GM19324 (cell line): Measurements from ENCODE around the gene KIF22.
A peak's percentile ranks its signal among the peaks of the same experiment; 100 is the strongest.
"Not testable (repeated sequence)": the region's sequence is repeated elsewhere in the genome, so short reads cannot be mapped to it uniquely, and the experiment has no call there.

Experiments
- ATAC-seq: cut with Tn5 transposase; IDR thresholded peaks from one replicate; pipeline ENCODE4 v1.9.1; 2021; ENCODE audit warnings: mild to moderate bottlenecking, moderate library complexity; ENCODE audit not compliant: unreplicated experiment, low FRiP score

The KIF22 gene

DNA sequence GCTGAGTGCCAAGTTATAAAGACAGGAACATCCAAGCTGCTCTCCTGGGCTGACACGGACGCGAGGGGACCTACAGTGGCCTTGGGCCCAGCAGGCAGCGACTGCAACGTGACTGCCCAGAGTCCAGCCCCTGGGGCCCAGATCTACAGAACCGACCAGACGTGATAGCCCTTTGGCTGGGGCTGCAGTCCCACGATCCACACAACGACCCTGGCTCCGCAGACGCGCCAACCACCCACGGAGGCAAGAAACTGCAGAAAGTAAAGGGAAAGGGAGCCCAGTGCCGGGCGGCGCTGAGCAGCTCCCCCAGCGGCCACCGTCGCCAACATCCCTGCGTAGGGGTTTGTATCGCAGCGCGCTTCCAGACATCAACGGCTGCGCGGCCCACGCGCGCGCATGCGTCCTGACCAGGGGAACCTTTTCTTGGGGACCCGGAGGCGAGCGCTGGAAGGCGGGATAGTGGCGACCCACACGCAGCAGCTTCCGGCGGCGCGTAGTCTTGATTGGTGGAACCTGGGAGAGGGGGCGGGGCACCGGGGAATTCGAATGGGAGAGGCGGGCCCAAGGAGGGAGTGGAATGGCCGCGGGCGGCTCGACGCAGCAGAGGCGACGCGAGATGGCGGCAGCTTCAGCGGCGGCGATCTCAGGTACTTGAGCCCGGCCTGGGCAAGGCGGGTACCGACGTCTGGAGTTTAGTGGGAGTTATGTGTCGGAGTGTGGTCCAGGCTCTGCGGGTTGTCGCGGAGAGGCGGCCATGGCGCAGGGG is at the start of gene KIF22:
Gene KIF22 (plus strand): TSS at position 569 of the 766 bp plus-strand sequence. CDS start 9 bp downstream, at position 578.
- peak; percentile 91 for ATAC-seq

DNA sequence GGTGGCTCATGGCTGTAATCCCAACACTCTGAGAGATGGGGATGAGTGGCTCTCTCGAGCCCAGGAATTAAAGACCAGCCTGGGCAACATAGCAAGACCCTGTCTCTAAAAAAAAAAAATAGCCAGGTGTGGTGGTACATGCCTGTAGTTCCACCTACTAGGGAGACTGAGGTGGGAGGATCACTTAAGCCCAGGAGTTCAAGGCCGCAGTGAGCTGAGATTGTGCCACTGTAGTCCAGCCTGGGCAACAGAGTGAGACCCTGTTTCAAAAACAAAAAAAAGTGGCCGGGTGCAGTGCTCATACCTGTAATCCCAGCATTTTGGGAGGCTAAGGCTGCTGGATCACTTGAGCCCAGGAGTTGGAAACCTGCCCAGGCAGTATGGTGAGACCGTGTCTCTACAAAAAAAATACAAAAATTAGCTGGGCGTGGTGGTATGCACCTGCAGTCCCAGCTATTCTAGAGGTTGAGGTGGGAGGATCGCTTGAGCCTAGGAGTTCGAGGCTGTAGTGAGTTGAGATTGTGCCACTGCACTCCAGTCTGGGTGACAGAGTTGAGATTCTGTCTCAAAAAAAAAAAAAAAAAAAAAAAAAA is 47.8 kb upstream of the KIF22 start:
- ATAC-seq: no peak

DNA sequence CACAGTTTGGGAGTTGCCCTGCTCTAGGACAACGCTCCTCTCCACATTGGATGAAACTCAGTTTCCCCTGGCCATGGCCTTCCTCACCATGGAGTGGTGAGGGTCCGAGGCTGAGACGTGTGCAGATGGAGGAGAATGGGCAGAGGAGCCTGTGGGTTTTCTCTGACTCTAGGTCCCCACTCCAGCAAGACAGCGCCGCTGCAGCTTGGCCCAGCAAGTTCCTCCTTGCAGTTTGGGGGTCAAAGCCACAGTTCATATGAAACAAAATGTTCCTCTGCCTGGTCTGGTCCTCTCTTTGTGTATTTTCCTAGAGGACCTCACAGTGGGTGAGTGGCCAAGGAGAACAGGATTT is 47.1 kb upstream of the KIF22 start:
- no peak for ATAC-seq

DNA sequence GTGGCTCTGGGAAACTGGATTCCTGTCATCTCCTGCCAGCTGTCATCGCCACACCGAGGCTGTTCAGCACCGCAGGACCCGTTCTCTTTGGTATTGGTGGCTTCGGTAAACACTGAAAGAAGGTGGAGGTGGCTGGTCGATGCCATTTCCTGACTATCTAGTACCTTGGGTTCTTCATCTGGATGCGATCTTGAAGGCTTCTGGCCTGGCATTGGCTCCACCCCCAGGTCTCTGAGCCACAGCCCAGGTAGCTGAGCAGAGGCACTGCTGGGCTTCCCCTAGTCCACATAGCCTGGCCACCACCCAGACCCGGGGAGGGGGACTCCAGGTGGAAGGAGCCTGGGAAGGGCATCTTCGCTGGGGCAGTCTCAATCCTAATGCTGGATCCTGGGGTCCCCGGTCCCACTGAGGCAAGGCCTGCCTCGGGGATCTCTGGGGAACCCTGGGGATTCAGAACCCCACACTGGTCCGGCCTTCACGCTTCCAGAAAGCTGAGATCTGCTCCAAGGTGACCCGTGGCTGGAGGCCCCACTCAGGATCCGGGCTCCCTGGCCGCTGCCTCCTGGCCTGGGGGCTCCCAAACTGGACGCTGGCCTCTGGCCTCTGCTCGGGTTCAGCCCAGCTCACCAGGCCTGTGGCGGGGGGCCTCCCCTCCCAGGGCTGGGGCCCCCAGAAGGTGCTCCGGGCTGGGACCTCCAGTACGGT is 46.6 kb upstream of the KIF22 start:
- ATAC-seq: no peak

DNA sequence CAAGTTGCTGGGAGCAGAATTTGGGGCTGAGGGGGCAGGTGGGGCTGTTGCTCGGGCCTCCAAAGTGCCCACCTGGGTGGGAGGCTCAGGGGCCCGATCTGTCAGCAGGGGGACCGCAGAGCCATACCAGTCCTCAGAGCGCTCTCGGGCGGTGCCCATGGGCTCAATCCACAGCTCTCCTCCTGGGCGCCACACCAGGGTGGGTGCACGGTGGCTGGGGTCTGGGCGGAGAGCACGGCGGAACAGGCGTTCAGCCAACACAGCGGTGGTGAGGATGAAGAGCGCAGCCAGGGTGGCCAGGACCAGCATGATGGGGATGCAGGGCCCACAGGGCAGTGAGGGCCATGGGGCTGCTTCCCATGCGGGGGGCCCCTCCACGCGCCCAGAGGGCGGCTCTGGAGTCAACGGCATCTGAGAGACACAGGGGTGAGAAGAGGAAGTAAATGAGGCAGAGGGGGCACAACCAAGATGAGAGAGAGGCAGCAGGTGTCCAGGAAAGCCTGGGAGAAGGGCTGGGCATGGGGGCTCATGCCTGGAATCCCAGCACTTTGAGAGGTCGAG is 45.9 kb upstream of the KIF22 start:
- ATAC-seq: no peak

DNA sequence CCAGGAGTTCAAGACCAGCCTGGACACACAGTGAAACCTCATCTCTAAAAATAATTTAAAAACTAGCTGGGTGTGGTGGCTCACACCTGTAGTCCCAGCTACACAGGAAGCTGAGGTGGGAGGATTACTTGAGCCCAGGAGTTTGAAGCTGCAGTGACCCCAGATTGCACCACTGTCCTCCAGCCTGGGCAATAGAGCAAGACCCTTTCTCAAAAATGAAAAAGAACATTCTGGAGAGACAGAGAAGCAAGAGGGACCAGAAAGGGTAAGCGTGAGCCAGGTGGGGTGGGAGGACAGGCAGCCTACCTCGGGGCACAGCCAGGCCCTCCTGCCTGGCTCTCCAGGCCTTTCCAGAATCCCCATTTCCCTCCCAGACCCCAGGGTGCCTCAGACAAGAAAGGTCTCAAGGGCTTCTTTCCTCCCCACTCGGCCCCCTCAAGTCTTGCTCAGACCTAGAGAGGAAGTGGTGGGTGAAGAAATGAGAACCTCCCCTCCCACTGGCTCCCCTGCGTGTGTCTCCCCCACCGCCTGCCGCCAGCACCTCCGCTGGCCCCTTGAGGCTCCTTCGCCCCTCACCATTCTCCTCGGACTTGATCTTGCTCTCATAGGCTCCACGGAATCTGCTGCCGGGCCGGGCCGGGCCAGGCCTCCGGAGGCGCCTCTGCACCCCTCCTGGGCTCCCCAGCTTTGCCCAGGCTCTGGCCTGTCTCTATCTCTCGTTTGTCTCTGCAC is 45.3 kb upstream of the KIF22 start:
- peak; percentile 31 for ATAC-seq

DNA sequence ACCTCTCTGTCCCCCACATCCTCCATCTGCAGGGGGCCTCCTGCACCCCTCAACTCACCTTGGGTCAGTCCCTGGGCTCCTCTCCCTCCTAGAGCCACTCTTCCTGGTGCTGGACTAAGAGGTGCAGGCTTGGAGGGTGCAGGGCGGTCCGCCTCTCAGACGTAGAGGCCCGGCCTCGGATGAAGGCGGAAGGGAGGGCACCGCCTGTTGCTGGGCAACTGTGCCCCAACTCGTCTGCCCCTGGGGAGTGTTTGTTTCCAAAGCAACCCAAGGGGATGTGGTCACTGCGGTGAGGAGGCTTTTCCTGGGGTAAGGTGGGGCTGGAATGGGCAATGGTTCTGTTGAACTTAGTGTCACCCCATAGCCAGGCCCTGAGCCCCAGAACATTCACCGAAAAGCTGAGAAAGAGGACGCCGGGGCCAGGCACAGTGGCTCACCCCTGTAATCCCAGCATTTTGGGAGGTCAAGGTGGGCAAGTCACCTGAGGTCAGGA is 44.7 kb upstream of the KIF22 start, which contains the start of gene C16orf54:
Gene C16orf54 (minus strand): TSS at position 138 of the 493 bp plus-strand sequence. CDS start 1,039 bp downstream, outside the sequence.
- ATAC-seq: peak; percentile 91

DNA sequence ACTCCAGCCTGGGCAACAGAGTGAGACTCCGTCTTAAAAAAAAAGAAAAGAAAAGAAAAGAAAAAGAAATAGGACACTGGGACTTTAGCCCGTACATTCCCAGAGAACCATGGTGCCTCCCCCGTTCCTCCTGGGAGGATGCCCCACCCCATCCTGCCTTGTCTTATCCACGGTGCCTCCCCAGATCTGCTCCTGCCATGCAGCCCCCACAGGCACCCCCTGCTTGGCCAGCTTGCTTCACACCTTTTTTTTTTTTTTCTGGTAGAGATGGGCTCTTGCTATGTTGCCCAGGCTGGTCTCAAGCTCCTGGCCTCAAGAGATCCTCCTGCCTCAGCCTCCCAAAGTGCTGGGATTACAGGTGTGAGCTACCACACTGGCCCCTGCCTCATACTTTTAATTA is 44.0 kb upstream of the KIF22 start:
- not testable (repeated sequence) for ATAC-seq

DNA sequence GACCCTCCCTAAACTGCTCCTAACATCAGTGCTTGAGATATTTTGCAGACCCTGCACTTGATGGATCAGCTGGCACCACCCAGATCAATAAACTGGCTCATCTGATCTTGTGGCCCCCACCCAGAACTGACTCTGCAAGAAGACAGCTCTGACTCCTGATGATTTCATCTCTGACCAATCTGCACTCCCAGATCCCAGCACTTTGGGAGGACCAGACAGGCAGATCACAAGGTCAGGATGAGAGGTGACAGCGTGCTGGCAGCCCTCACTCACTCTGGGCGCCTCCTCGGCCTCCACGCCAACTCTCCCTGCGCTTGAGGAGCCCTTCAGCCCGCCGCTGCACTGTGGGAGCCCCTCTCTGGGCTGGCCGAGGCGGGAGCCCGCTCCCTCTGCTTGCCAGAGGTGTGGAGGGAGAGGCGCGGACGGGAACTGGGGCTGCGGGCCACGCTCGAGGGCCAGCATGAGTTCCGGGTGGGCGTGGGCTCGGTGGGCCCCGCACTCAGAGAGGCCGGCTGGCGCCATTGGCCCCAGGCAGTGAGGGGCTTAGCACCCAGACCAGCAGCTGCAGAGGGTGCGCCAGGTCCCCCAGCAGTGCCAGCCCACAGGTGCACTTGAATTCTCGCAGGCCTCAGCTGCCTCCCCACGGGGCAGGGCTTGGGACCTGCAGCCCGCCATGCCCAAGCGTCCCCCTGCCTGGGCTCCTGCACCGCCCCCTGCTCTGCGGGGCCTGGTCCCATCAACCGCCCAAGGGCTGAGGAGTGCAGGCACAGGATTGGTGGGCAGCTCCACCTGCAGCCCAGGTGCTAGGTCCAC is 42.4 kb upstream of the KIF22 start:
- no peak for ATAC-seq

DNA sequence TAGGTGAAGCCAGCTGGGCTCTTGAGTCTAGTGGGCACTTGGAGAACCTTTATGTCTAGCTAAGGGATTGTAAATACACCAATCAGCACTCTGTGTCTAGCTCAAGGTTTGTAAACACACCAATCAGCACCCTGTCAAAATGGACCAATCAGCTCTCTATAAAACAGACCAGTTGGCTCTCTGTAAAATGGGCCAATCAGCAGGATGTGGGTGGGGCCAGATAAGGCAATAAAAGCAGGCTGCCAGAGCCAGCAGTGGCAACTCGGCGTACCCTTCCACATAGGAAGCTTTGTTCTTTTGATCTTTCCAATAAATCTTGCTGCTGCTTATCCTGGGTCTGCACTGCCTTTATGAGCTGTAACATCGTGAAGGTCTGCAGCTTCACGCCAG is 41.8 kb upstream of the KIF22 start:
- not testable (repeated sequence) for ATAC-seq

DNA sequence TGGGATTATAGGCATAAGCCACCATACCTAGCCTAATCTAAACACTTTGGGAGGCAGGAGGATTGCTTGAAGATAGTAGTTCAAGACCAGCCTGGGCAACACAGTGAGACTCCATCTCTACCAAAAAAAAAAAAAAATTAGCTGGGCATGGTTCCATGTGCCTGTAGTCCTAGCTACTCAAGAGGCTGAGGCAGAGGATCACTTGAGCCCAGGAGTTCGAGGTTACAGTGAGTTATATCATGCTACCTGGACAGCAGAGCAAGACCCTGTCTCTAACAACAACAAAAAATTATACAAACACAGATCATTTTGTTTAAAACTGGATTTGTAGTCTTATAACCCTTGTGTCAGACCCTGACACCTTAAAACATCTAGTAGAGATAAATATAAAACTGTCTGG is 37.0 kb upstream of the KIF22 start:
- no peak for ATAC-seq

DNA sequence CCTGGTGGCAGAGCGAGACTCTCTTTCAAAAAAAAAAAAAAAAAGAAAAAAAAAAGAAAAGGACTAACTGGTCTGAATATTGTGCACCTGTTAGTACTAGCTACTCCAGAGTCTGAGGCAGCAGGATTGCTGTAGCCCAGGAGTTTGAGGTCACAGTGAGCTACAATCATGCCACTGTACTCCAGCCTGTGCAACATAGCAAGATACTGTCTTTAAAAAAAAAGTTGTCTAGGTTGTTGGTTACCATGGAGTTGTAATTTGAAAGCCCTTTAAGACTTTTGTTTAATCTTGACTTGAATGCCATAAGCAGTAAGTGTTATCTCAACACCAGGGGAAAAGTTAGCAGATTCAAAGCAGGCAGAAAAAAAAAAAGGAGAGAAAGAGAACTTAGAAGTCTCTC is 33.9 kb upstream of the KIF22 start:
- no peak for ATAC-seq

DNA sequence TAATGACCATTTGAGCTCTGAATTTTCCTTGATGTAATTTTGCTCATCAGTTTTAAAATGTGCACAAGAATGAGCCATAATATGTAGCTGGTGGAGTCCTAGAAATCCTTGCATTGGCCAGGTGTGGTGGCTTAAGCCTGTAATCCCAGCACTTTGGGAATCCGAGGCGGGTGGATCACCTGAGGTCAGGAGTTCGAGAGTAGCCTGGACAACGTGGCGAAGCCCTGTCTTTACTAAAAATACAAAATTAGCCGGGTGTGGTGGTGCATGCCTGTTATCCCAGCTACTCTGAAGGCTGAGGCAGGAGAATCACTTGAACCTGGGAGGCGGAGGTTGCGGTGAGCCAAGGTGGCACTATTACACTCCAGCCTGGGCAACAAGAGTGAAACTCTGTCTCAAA is 33.5 kb upstream of the KIF22 start:
- not testable (repeated sequence) for ATAC-seq

DNA sequence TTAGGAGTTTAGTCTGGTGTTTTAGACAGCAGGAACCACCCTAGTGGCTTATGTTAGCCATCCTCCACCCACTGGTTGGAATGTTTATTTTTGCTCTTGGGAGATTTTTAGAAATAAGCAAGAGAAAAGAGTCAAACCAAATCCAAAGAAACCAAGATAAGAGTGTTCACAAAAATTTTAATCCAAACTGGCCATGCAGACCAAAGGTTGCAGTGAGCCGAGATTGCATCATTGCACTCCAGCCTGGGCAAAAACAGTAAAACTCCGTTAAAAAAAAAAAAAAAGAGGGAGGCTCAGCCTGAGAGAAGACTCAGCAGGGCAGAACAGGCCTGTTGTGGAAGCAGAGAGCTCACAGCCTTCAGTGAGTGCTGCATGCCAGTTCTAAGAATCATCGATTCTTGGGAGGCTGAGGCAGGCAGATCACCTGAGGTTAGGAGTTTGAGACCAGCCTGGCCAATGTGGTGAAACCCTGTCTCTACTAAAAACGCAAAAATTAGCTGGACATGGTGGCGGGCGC is 32.5 kb upstream of the KIF22 start:
- ATAC-seq: no peak

DNA sequence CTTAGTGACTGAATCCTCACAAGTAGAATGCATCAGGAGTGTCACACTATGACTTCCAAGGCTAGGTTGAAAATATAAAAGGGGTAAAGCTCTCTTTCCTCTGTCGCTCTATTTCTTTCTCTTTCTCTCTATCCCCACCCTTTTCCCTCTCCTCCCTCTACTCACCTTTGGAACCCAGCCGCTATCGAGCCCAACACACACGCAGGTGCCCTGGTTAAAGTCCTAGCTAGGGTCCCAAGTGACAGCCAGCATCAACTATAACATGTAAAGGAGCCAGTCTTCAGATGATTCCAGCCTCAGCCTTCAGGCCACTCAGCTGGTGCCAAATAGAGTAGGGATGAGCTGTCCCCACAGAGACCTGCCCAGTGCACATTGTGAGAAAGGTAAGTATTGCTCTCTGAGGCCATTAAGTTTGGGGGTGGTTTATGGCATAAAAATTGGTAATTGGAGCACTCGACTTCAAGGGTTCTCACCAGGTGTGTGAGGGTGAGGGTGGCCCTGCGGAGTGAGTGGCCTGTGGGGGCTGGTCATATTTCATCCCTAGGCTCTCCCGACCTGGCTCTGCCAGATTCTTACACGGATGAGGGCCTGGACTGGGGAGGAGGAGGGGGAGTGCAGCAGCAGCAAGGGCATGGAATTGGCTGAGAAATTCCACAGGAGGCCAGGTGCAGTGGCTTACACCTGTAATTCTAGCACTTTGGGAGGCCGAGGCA is 29.8 kb upstream of the KIF22 start:
- ATAC-seq: no peak

DNA sequence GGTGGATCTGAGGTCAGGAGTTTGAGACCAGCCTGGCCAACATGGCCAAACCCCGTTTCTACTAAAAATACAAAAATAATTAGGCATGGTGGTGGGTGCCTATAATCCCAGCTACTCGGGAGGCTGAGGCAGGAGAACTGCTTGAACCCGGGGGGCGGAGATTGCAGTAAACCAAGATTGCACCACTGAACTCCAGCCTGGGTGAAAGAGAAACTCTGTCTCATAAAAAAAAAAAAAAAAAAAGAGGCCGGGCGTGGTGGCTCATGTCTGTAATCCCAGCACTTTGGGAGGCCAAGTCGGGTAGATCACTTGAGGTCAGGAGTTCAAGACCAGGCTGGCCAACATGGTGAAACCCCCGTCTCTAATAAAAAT is 29.3 kb upstream of the KIF22 start:
- ATAC-seq: not testable (repeated sequence)

DNA sequence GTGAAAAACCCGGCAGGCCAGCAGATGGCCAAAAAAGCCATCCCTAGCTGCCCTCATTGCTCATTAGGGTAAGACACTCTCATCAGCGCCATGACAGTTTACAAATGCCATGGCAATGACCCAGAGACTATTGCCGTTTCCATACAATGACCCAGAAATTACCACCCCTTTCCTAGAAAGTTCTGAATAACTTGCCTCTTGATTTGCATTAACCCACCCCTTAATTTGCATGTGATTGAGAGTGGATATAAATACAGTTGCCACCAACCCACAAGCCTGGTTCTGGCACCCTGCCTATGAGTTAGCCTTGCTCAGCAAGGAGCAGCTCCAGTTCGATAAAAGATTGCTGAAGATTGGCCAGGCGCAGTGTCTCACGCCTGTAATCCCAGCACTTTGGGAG is 28.7 kb upstream of the KIF22 start:
- ATAC-seq: no peak

DNA sequence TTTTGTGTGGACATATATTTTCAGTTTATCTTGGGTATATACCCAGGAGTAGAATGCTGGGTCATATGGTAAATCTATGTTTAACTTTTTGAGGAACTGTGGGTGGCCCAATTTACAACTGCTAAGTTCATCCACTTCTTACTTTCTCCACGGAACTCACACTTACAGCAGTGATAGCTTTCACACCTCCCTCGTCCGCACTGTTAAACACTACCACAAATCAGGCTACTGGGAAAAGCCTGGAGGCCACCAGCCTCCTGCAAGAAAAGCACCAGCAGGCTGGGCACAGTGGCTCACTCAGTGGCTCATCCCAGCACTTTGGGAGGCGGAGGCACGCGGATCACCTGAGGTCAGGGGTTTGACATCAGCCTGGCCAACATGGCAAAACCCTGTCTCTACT is 27.2 kb upstream of the KIF22 start:
- ATAC-seq: no peak
